GM21447 (cell line): ENCODE data around the gene HOXC10.

Source experiments
- ATAC-seq: cut with Tn5 transposase; IDR thresholded peaks from one replicate; pipeline ENCODE4 v1.9.1; 2021; ENCODE audit not compliant: unreplicated experiment

Gene HOXC10

GRCh38 chr12:53950789-53951576, 34.0 kb upstream of the HOXC10 start:
- ATAC-seq: no peak

DNA sequence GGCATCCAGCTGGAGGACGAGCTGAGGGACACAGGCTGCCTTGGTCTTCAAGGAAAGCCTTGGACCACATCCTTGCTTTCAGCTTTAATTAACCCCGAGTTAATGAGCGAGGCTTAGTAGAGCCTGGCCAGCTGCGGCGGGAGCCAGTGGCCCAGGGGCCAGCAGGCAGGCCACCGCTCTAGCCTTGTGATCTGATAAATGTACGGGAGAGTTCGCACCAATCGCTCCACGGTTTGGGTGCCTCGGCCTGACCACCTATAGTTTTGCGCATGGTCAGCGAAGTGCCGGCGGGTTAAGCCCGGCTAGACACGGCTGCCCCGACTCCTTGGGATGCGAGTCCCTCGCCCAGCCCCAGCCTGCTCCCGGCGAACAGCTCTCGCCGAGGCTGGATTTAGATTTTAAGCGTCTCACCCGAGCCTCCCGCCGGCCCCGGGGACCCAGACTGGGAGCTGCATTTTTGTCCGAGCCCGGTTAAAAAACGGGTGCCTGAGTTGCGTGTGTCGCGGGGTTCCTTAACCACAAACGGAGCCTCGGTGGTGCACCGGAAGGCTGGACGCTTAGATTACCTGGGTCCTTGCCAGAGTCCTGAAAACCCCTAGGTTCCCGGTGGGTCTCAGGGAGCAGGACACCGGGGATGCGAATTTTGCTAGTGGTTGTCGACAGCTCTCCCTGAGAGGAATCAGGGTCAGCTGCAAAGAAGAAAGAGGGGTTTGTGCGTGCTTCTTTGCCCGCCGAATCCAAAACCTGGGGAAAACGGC, 33.2 kb upstream of the HOXC10 start:
- no peak for ATAC-seq

DNA sequence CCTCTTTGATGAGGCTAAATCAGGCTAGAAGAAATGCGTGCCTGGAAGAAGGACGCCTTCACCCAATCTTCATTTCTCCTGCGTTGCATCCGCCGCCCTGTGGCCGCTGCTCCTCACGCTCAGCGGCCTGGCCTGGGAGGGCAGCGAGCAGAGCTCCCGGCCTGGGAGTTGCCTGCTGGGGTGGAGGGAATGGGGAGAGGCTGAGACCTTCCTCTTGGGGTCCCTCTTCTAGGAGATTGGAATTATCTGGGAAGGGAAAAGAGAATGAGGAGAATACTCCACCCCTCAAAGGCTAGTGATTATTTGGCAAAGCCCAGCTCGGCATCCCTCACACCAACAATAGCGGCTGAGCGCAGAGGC, 32.6 kb upstream of the HOXC10 start:
- no peak for ATAC-seq

DNA sequence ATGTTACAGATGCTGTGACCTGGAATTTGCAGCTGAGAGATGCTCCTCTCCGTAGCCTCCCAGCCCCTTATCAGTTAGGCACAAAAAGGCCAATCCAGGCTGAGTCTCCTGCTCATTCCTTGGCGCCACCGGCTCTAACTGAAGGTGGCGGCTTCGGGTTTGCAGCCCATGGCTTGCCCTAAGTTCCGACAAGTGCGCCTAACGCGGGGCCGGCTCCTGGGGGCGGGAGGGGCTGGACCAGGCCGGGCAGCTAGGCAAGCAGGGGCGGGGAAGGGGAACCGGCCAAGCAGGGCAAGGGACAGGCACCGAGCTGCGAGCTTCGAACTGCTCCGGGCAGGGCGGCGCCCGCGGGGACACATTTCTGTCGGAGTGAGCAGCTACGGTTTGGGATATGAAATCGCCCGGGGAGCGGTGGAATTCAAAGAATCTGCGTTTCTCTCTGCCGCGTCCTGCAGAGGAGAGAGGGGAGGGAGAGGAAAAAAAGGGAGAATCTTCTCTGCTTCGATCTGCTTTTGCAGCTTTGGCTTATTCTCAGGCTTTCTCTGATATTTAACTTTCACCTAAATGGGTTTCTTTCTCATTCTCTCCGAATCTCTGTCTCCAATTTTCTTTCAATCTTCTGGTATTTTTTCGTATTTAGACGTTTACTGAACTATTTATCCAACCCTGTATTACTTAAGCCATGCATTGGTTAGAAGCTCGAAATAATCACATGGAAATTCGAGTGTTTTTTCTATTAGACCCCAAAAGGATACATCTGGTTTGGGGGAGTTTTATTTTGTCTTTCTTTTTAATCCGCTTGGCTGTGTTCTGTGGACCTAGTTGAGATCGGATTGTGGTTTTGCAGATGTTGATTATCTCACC, 31.8 kb upstream of the HOXC10 start:
- ATAC-seq: no peak

GRCh38 chr12:53953831-53954693, 30.9 kb upstream of the HOXC10 start:
- ATAC-seq: no peak

- no peak for ATAC-seq
Observed at GRCh38 chr12:53954694-53955035, 30.3 kb upstream of the HOXC10 start, which contains the start of gene HOXC12. HOXC12 (plus strand) TSS chr12:53954903; CDS start chr12:53954930, 27 bp downstream.

GRCh38 chr12:53955036-53955775, 29.7 kb upstream of the HOXC10 start:
- no peak for ATAC-seq

GRCh38 chr12:53955776-53956250, 29.1 kb upstream of the HOXC10 start:
- ATAC-seq: no peak

GRCh38 chr12:53956251-53956887, 28.6 kb upstream of the HOXC10 start:
- no peak for ATAC-seq

GRCh38 chr12:53956914-53957536, 27.9 kb upstream of the HOXC10 start:
- no peak for ATAC-seq

GRCh38 chr12:53958128-53958527, 26.8 kb upstream of the HOXC10 start:
- ATAC-seq: no peak

GRCh38 chr12:53959314-53959713, 25.6 kb upstream of the HOXC10 start:
- no peak for ATAC-seq

- ATAC-seq: no peak
Observed at GRCh38 chr12:53960187-53961024, 24.5 kb upstream of the HOXC10 start.

DNA sequence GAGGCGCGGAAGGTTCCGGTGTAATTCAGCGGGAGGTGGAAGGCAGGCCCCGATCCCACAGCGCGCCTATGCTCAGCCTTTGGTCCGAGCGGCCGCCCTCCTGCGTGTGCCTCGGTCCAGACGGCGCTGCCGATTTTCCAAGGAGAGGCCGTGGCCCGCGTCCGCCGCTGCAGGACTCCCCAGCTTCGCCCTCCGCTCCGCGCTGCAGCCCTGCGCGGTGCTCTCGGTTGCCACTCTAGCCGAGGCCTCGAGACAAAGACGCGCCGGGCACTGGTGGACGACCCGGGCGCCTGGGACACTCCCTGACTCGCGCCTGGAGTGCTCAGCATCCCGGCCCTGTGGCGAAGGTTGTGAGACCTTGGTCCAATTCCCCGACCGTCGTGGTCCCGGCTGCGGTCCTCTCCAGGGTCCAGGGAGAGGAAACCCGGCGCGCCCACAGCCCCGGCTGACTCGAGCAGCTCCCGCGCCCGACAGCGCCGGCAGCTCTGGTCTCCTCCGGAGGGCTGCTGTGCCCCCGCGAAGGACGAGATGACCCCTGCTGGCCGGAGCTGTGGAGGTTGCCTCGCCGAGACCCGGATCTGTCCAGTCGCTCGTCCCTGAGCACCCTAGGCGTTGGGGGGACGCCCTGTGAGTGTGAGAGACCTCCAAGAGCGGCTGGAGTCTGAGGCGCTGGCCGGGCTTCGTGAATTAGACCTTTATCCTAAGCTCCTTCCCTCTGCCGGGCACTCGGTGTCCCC, 23.8 kb upstream of the HOXC10 start:
- no peak for ATAC-seq

GRCh38 chr12:53963005-53963404, 21.9 kb upstream of the HOXC10 start:
- no peak for ATAC-seq

DNA sequence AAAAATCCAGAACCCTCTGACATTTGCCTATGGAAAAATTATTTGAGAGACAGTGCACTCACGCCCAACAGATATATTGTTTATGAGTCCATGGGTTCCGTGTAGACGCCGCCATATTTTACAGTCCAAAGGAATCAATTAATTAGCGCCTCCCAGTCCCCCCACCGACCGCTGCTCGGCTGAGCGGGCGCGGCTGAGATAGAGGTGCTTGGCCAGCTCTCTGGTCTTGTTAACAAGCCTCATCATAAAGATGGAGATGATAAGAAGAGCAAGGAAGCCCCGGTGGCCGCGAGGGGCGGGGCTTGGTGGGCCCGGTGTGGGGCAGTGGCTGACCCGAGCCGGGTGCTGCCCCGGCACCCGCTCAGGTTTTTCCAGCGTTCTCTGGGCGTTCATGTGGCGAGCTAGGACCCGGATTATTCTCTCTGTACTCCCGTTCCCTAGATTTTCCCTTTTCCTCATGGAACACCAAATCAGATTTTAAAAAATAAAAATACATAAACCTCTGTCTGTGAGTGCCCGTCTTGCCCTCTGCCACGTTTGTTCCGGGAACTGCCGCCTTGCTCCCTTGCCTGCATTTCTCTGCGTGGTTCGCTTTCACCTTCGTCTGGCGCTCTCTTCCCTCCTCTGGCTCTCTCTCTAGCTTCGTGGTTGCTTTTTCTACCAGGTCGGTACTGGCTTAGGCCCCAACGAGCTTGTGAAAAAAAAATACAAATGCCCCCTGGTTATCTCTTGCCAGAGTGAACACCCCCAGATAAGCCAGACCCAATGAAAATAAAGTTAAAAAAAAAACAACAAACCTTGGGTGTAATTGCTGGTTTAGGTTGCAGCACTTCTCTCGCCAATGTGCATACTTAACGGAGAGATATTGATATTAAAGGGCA, 21.3 kb upstream of the HOXC10 start:
- ATAC-seq: no peak
